ENCODE measurements around the gene CYTH1. TPM values are rescaled to one million over a fixed set of nuclear protein-coding genes. Genes with fewer than 3 reads are reported as not detected.

CYTH1 gene
- total RNA-seq, 1 experiment from 2014 or later = 69.2 TPM

- peak; percentile 43 for DNase-seq (ENCODE audit: low read depth, low spot score)
These were observed 65.8 kb downstream of the CYTH1 start for GRCh38 chr17:78716292-78716691.

GRCh38 chr17:78715876-78716275 is 66.2 kb downstream of the CYTH1 start:
- DNase-seq (ENCODE audit: low read depth, low spot score) = no peak
- in situ Hi-C loops (cut with HindIII; ENCODE audit: low pct_unique_long_range_greater_than_20kb, low sequenced_read_pairs) = loop anchor here (25.0 kb wide), 2 partner anchors 104 to 229 kb away; no protein-coding TSS in a partner anchor

More at GRCh38 chr17:78716292-78716691, 65.8 kb downstream of the CYTH1 start:
- in situ Hi-C loops (cut with HindIII; ENCODE audit: low pct_unique_long_range_greater_than_20kb, low sequenced_read_pairs) = loop anchor here (25.0 kb wide), 2 partner anchors 104 to 229 kb away; no protein-coding TSS in a partner anchor

DNA sequence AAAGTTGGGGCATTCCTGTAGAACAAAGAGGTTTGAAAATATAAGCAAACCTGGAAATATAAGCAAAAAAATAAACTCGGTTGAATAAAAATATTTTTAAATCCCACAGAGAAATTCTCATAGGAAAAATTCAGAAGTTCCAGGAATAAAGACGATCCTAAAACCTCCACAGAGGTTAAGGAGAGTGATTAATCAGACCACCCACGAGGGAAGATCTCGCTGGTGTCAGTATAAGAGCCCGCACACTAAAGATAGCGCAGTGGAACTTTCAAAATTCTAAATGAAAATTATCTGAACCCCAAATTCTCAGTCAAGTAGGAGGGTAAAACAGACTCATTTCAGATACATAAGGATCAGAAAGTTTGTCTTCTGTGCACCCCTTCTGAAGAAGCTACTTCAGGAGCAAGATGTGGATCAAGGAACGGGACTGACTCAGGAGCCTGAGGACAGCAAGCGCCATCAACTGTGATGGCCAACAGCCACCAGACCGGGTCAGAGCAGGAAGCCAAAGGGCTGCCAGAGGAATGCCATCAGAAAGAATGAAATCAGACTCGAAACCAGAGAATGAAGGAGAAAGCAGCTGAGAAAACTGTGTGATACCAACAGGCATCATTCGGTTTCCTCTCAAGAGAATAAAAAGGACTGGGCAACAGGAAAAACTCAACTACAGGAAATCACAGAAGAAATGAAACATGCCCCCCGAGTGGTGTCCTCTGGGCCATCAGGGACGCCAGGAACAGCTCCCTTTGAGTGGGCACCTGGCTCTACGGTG is 66.9 kb downstream of the CYTH1 start:
- no peak for DNase-seq (ENCODE audit: low read depth, low spot score)
- in situ Hi-C loops (cut with HindIII; ENCODE audit: low pct_unique_long_range_greater_than_20kb, low sequenced_read_pairs) = loop anchor here (25.0 kb wide), 2 partner anchors 103 to 228 kb away; no protein-coding TSS in a partner anchor

DNA sequence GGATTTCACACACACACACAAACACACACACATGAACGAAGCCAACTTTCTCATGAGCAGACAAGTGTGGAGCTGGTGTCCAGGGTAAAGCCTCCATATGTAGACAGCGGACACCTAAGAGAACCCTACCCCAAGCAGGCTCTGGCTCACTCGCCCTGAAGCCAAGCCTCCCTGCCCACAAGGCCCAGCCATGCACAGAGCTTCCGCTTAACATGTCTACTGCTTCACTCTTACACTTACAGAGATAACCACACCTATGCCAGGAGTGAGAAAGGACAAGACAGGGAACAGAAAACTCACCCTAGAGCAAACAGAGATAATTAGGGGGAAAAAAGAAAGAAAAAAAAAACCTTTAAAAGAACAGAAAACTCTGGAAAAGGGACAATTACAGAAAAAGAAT is 67.5 kb downstream of the CYTH1 start:
- no peak for DNase-seq (ENCODE audit: low read depth, low spot score)
- in situ Hi-C loops (cut with HindIII; ENCODE audit: low pct_unique_long_range_greater_than_20kb, low sequenced_read_pairs) = loop anchor here (25.0 kb wide), 2 partner anchors 102 to 227 kb away; no protein-coding TSS in a partner anchor

GRCh38 chr17:78712043-78712442 is 70.0 kb downstream of the CYTH1 start:
- DNase-seq (ENCODE audit: low read depth, low spot score) = no peak
- in situ Hi-C loops (cut with HindIII; ENCODE audit: low pct_unique_long_range_greater_than_20kb, low sequenced_read_pairs) = loop anchor here (25.0 kb wide), 2 partner anchors 100 to 225 kb away; no protein-coding TSS in a partner anchor

DNA sequence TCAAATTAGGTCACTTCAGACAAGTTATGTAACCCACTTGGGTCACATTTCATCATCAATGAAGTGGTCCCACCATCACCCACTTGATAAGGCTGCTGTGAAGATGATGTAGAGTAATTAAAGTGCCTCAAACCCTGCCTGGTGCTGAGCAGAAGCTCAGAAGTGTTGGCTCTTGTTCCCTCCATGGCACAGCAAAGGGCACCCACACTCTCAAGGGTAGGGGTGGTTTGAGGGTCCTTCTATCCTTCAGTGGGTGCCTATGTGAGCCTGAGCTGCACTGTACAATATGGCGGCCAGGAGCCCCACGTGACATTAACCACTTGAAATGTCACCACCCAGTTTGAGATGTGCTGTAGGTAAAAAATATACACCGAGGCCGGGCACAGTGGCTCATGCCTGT is 71.5 kb downstream of the CYTH1 start:
- no peak for DNase-seq (ENCODE audit: low read depth, low spot score)
- in situ Hi-C loops (cut with HindIII; ENCODE audit: low pct_unique_long_range_greater_than_20kb, low sequenced_read_pairs) = loop anchor here (25.0 kb wide), 2 partner anchors 98 to 223 kb away; no protein-coding TSS in a partner anchor

DNA sequence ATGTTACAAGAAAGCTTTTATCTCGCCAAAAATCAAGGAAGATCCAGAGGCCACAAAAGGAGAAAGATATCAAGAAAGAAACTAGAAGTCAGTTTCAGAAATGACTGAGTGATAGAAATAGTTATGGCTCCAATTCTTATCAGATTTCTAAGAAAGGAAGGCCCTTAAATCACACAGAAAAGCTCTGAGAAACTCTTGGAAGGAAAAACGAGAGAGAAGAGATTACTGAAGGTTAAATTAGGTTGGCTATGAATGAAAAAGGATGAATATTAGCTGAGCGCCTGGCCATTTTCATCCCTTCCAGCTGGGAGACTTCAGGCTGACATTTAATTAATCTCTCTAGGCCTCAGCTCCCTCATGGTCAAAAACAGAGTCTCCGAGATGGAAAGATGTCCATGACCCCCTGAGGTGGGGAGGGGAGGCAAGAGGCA is 72.3 kb downstream of the CYTH1 start:
- in situ Hi-C loops (cut with HindIII; ENCODE audit: low pct_unique_long_range_greater_than_20kb, low sequenced_read_pairs) = loop anchor here (25.0 kb wide), 2 partner anchors 97 to 222 kb away; no protein-coding TSS in a partner anchor
- DNase-seq (ENCODE audit: low read depth, low spot score) = no peak

DNA sequence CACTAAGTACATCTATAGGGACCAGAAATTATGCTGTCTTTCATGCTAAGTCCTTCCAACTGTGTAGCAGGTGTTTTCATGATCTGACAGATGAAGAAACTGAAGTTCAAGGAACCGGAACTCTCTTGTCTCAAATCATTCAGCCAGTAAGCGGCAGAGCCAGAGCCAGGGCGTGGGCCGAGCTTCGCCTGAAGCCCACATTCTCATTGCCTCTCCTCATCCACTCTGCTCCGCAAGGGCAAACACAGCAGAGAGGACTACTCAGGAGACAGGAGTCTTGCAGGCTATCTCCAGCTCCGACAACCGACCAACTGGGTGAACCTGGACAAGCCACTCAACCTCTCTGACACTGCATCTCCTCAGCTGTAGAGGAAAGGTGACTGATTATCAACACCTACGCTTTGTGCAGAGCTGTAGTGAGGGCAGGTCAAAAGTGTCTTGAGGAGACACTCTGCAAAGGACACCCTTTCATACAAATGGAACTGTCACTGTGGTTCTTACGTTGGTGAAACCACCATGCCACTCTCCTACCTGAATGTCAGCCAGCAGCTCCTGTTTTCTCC is 72.9 kb downstream of the CYTH1 start:
- in situ Hi-C loops (cut with HindIII; ENCODE audit: low pct_unique_long_range_greater_than_20kb, low sequenced_read_pairs) = loop anchor here (25.0 kb wide), 2 partner anchors 97 to 222 kb away; no protein-coding TSS in a partner anchor
- no peak for DNase-seq (ENCODE audit: low read depth, low spot score)

DNA sequence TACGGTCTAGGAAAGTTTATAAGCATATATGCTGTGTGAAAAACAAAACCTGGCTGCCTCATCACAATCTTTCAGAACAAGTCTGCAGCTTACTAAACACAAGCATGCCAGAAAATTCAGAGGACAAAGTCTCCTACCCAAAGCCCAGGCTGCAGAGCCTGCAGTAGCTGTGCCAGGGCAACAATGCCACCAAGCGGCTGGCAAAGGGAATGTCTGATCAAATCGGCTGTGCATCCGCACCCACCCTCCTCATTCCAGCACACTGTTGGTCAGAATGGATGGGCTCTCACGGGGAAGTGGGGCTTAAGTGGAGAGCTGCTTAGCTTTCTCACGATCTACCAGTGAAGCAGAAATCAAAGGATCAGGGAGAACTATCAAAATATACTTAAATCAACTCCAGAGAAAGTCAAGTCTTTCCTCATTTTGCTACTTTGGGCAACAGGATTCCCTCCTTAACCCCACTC is 73.5 kb downstream of the CYTH1 start:
- peak; percentile 96 for DNase-seq (ENCODE audit: low read depth, low spot score)
- in situ Hi-C loops (cut with HindIII; ENCODE audit: low pct_unique_long_range_greater_than_20kb, low sequenced_read_pairs) = loop anchor here (25.0 kb wide), 2 partner anchors 96 to 221 kb away; no protein-coding TSS in a partner anchor

GRCh38 chr17:78707923-78708322 is 74.2 kb downstream of the CYTH1 start:
- in situ Hi-C loops (cut with HindIII; ENCODE audit: low pct_unique_long_range_greater_than_20kb, low sequenced_read_pairs) = loop anchor here (25.0 kb wide), 2 partner anchors 96 to 221 kb away; no protein-coding TSS in a partner anchor
- no peak for DNase-seq (ENCODE audit: low read depth, low spot score)

DNA sequence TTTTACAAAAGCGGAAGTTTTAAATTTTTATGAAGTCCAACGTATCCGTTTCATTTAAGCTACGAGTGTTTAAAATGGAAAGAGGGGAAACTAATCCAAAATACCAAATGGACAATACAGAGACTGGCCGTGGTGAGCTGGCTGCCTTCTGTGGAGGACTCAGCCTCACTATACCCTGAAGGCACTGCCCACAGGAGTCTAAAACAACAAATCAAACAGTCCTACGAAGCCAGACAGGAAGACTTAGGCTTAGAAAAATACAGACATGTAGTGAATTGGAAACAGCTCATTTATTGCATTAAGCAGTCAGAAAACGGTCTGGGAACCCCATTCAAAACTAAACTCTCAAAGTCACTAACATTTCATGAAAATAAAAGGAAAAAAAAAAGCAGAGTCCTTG is 75.1 kb downstream of the CYTH1 start:
- no peak for DNase-seq (ENCODE audit: low read depth, low spot score)
- in situ Hi-C loops (cut with HindIII; ENCODE audit: low pct_unique_long_range_greater_than_20kb, low sequenced_read_pairs) = loop anchor here (25.0 kb wide), 2 partner anchors 95 to 220 kb away; no protein-coding TSS in a partner anchor

DNA sequence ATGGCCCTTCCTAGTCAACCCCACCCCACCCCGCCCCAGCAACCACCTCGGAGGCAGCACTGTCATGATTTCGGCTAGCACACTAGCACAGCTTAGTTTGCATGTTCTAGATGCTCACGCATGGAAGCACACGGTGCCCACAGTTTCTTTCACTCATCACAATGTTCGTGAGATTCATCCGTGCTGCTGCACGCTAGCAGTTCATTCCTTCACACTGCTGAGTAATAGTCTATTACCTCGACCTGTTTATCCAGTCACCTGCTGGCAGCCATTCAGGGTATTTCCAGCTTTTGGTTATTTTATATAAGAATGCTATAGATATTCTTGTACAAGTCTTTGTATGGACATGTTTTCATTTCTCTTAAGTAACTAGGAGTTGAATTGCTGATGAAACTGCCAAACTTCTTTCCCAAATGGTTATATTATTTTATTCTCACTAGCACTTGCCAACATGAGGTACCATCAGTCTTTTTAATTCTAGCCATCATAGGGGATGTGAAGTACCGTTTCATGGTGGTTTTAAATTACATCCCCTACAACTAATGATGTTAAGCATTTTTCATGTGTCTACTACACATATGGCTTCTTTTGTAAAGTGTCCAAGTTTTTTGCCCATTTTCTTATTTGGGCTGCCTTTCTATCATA is 75.7 kb downstream of the CYTH1 start:
- no peak for DNase-seq (ENCODE audit: low read depth, low spot score)
- in situ Hi-C loops (cut with HindIII; ENCODE audit: low pct_unique_long_range_greater_than_20kb, low sequenced_read_pairs) = loop anchor here (25.0 kb wide), 2 partner anchors 94 to 219 kb away; no protein-coding TSS in a partner anchor

DNA sequence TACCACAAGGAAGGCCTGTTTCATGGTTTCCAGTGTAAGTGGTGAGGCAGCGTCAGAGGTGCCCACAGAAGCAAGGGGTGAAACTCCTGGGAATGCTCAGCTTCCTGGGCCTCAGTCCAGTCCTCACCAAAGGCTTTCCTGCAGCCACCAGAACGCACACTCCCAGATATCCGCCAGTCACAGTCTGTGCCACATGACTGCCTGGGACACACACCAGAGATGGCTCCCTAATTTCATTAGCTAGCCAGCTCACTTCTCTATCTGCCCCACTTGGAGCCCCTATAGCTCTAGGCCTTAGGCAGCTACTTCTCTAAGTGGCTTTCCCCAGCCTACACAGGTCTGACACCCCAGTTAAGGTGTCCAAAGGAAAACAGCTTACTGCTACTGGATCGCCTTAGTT is 77.0 kb downstream of the CYTH1 start:
- no peak for DNase-seq (ENCODE audit: low read depth, low spot score)
- in situ Hi-C loops (cut with HindIII; ENCODE audit: low pct_unique_long_range_greater_than_20kb, low sequenced_read_pairs) = loop anchor here (25.0 kb wide), 2 partner anchors 93 to 218 kb away; no protein-coding TSS in a partner anchor

- in situ Hi-C loops (cut with HindIII; ENCODE audit: low pct_unique_long_range_greater_than_20kb, low sequenced_read_pairs) = loop anchor here (25.0 kb wide), 2 partner anchors 92 to 217 kb away; no protein-coding TSS in a partner anchor
- no peak for DNase-seq (ENCODE audit: low read depth, low spot score)
These were observed 77.5 kb downstream of the CYTH1 start for GRCh38 chr17:78704594-78704993.

- DNase-seq (ENCODE audit: low read depth, low spot score) = no peak
- in situ Hi-C loops (cut with HindIII; ENCODE audit: low pct_unique_long_range_greater_than_20kb, low sequenced_read_pairs) = no loop called here
These were observed 84.3 kb downstream of the CYTH1 start for GRCh38 chr17:78697554-78698343.

- in situ Hi-C loops (cut with HindIII; ENCODE audit: low pct_unique_long_range_greater_than_20kb, low sequenced_read_pairs) = no loop called here
- DNase-seq (ENCODE audit: low read depth, low spot score) = no peak
These were observed 85.0 kb downstream of the CYTH1 start for GRCh38 chr17:78697122-78697521.

All from SK-MEL-5 (cell line).